Mesenchymal stem cell (in vitro differentiated cells and primary cell): ENCODE results near the gene UNC13A.

Source experiments
- DNase-seq: peaks from one replicate; pipeline ENCODE4 v3.0.0-alpha.2; 2013
- H2AFZ ChIP-seq: one replicate; pipeline ENCODE4 v1.6.1; 2013; ENCODE audit warnings: low read depth, mild to moderate bottlenecking, control low read depth, inconsistent platforms, low read length, moderate library complexity
- H2AK5ac ChIP-seq: 2 replicates; pipeline ENCODE4 v1.6.1; 2013; ENCODE audit warnings: low read length, moderate library complexity, mild to moderate bottlenecking, inconsistent platforms; ENCODE audit not compliant: severe bottlenecking
- H2BK120ac ChIP-seq: one replicate; pipeline ENCODE4 v1.6.1; 2013; ENCODE audit warnings: low read depth, mild to moderate bottlenecking, inconsistent platforms, low read length, moderate library complexity
- H2BK12ac ChIP-seq, 2 experiments: one replicate each; pipeline ENCODE4 v1.6.1; 2013; ENCODE audit warnings: inconsistent platforms in 2 of 2, low read length in 2 of 2, mild to moderate bottlenecking in 2 of 2, moderate library complexity in 2 of 2, control low read depth in 1 of 2
- H2BK15ac ChIP-seq: one replicate; pipeline ENCODE4 v1.6.1; 2013; ENCODE audit warnings: mild to moderate bottlenecking, low read depth, inconsistent platforms; ENCODE audit not compliant: poor library complexity, severe bottlenecking
- H2BK5ac ChIP-seq: 2 replicates; pipeline ENCODE4 v1.6.1; 2013; ENCODE audit warnings: low read depth, mild to moderate bottlenecking, low read length, control low read depth, inconsistent platforms; ENCODE audit not compliant: poor library complexity, severe bottlenecking
- H3K14ac ChIP-seq, 2 experiments: one replicate each; pipeline ENCODE4 v1.6.1; 2013; ENCODE audit warnings: inconsistent platforms in 2 of 2, low read length in 2 of 2, control low read depth in 1 of 2, mild to moderate bottlenecking in 1 of 2, moderate library complexity in 1 of 2
- H3K18ac ChIP-seq, 2 experiments: one replicate each; pipeline ENCODE4 v1.6.1; 2013; ENCODE audit warnings: inconsistent platforms in 2 of 2, low read length in 2 of 2, control low read depth in 1 of 2, low read depth in 1 of 2, mild to moderate bottlenecking in 1 of 2
- H3K23ac ChIP-seq, 2 experiments: one replicate each; pipeline ENCODE4 v1.6.1; 2013; ENCODE audit warnings: inconsistent platforms in 2 of 2, low read length in 2 of 2, mild to moderate bottlenecking in 2 of 2, moderate library complexity in 2 of 2, control low read depth in 1 of 2
- H3K27ac ChIP-seq: 2 replicates; pipeline ENCODE4 v1.5.1; 2013; ENCODE audit warnings: mild to moderate bottlenecking, moderate library complexity, low read length, control low read depth, inconsistent platforms; ENCODE audit not compliant: poor library complexity, severe bottlenecking
- H3K27me3 ChIP-seq, 2 experiments: 2 replicates each; pipeline versions ENCODE4 v1.6.1 to v1.7.0; 2013; ENCODE audit warnings: low read length in 2 of 2, mild to moderate bottlenecking in 2 of 2, moderate library complexity in 2 of 2, control low read depth in 1 of 2, inconsistent platforms in 1 of 2; ENCODE audit not compliant: control insufficient read depth in 1 of 2, insufficient read depth in 1 of 2
- H3K36me3 ChIP-seq, 2 experiments: 2 replicates each; pipeline versions ENCODE4 v1.6.1 to v1.7.0; 2013; ENCODE audit warnings: low read length in 2 of 2, control low read depth in 1 of 2, inconsistent platforms in 1 of 2, low read depth in 1 of 2, mild to moderate bottlenecking in 1 of 2; ENCODE audit not compliant: insufficient read depth in 2 of 2, control insufficient read depth in 1 of 2
- H3K4ac ChIP-seq, 2 experiments: one replicate each; pipeline ENCODE4 v1.6.1; 2013; ENCODE audit warnings: inconsistent platforms in 2 of 2, low read length in 2 of 2, mild to moderate bottlenecking in 2 of 2, moderate library complexity in 2 of 2, control low read depth in 1 of 2, low read depth in 1 of 2
- H3K4me1 ChIP-seq: 2 replicates; pipeline ENCODE4 v1.6.1; 2013; ENCODE audit warnings: low read depth, low read length, control low read depth; ENCODE audit not compliant: control insufficient read depth, insufficient read depth
- H3K4me2 ChIP-seq: 2 replicates; pipeline ENCODE4 v1.6.1; 2013; ENCODE audit warnings: low read length, mild to moderate bottlenecking, inconsistent platforms; ENCODE audit not compliant: poor library complexity, severe bottlenecking
- H3K4me3 ChIP-seq, 2 experiments: 2 replicates each; pipeline versions ENCODE4 v1.5.1 to v1.7.0; 2013; ENCODE audit warnings: low read length in 2 of 2, mild to moderate bottlenecking in 2 of 2, control low read depth in 1 of 2, low read depth in 1 of 2; ENCODE audit not compliant: insufficient read depth in 1 of 2
- H3K79me1 ChIP-seq: replicated peaks from 2 replicates; pipeline ENCODE4 v1.6.1; 2013; ENCODE audit warnings: mild to moderate bottlenecking, control low read depth, low read length, inconsistent platforms; ENCODE audit not compliant: poor library complexity, severe bottlenecking
- H3K9ac ChIP-seq: 2 replicates; pipeline ENCODE4 v1.7.0; 2013; ENCODE audit warnings: mild to moderate bottlenecking, low read length, moderate library complexity
- H3K9me3 ChIP-seq: 2 replicates; pipeline ENCODE4 v1.7.0; 2013; ENCODE audit warnings: mild to moderate bottlenecking, low read length; ENCODE audit not compliant: control insufficient read depth
- H4K8ac ChIP-seq: one replicate; pipeline ENCODE4 v1.6.1; 2013; ENCODE audit warnings: inconsistent platforms, mild to moderate bottlenecking, low read length, moderate library complexity
- H4K91ac ChIP-seq: one replicate; pipeline ENCODE4 v1.6.1; 2013; ENCODE audit warnings: mild to moderate bottlenecking, low read length, inconsistent platforms
- WGBS: methylation state at CpG from one replicate; pipeline ENCODE4 v1.1.7; 2013; ENCODE audit warnings: mixed read lengths; 5-methylcytosine and 5-hydroxymethylcytosine counted together

The UNC13A gene

GRCh38 chr19:17733127-17733526, 45.0 kb upstream of the UNC13A start:
- Histone ChIP-seq H3K18ac (no peak overlapping the region), H3K4me3 (no peak overlapping the region), H3K14ac (peak overlapping the region in 1 of 2 experiments; percentile 57), H3K27ac (no peak overlapping the region), H3K4me1 (peaks cover 7% of the 10 kb centered on the region), H2BK120ac (no peak overlapping the region), H2BK15ac (no peak overlapping the region), H3K4me2 (no peak overlapping the region), H3K9ac (no peak overlapping the region), H3K79me1 (peaks cover 42% of the 10 kb centered on the region), H3K9me3 (no peaks in the 10 kb centered on the region), H3K36me3 (peaks cover 62 to 72% of the 10 kb centered on the region in 2 experiments), H4K8ac (no peak overlapping the region), H3K23ac (no peak overlapping the region), H2AFZ (no peak overlapping the region), H3K27me3 (no peaks in the 10 kb centered on the region), H4K91ac (peak overlapping the region; percentile 58), H2AK5ac (no peak overlapping the region), H2BK12ac (no peak overlapping the region), H3K4ac (no peak overlapping the region), H2BK5ac (no peak overlapping the region)
- 98% methylated on average over 21 of the region's 22 CpGs for WGBS
- no peak for DNase-seq

GRCh38 chr19:17727843-17728242, 39.7 kb upstream of the UNC13A start:
- Histone ChIP-seq H3K9ac (no peak overlapping the region), H3K4ac (no peak overlapping the region), H3K4me1 (peaks cover 1% of the 10 kb centered on the region), H4K8ac (no peak overlapping the region), H2BK15ac (no peak overlapping the region), H2BK5ac (no peak overlapping the region), H3K4me3 (no peak overlapping the region), H3K4me2 (no peak overlapping the region), H2AFZ (no peak overlapping the region), H2BK12ac (no peak overlapping the region), H4K91ac (no peak overlapping the region), H3K79me1 (peaks cover 64% of the 10 kb centered on the region), H3K9me3 (no peaks in the 10 kb centered on the region), H2AK5ac (no peak overlapping the region), H3K23ac (no peak overlapping the region), H3K27ac (no peak overlapping the region), H3K14ac (no peak overlapping the region), H3K27me3 (no peaks in the 10 kb centered on the region), H3K36me3 (peaks cover 73 to 82% of the 10 kb centered on the region in 2 experiments), H2BK120ac (no peak overlapping the region), H3K18ac (no peak overlapping the region)
- DNase-seq: no peak
- WGBS: 98% methylated on average over 19 of the region's 19 CpGs

- 95% methylated on average over 62 of the region's 62 CpGs for WGBS
- Histone ChIP-seq H3K4ac (no peak overlapping the region), H2BK120ac (no peak overlapping the region), H3K14ac (no peak overlapping the region), H4K91ac (no peak overlapping the region), H3K23ac (no peak overlapping the region), H3K4me3 (no peak overlapping the region), H3K9ac (no peak overlapping the region), H2AFZ (no peak overlapping the region), H2AK5ac (no peak overlapping the region), H3K36me3 (peaks cover 73 to 79% of the 10 kb centered on the region in 2 experiments), H3K18ac (no peak overlapping the region), H3K4me2 (no peak overlapping the region), H4K8ac (no peak overlapping the region), H3K79me1 (peaks cover 62% of the 10 kb centered on the region), H3K27me3 (no peaks in the 10 kb centered on the region), H3K9me3 (no peaks in the 10 kb centered on the region), H2BK15ac (no peak overlapping the region), H2BK12ac (no peak overlapping the region), H3K27ac (no peak overlapping the region), H3K4me1 (no peaks in the 10 kb centered on the region), H2BK5ac (no peak overlapping the region)
- DNase-seq: no peak
These were observed 39.0 kb upstream of the UNC13A start for GRCh38 chr19:17726964-17727773.

GRCh38 chr19:17726136-17726741, 38.1 kb upstream of the UNC13A start:
- Histone ChIP-seq H2BK5ac (no peak overlapping the region), H3K23ac (no peak overlapping the region), H3K14ac (no peak overlapping the region), H2BK12ac (no peak overlapping the region), H2AK5ac (no peak overlapping the region), H3K4me2 (no peak overlapping the region), H3K27ac (no peak overlapping the region), H3K4me3 (peak overlapping the region in 1 of 2 experiments; percentile 40), H3K36me3 (peaks cover 68 to 87% of the 10 kb centered on the region in 2 experiments), H3K9me3 (no peaks in the 10 kb centered on the region), H4K8ac (no peak overlapping the region), H2BK120ac (no peak overlapping the region), H3K18ac (no peak overlapping the region), H2BK15ac (no peak overlapping the region), H3K27me3 (no peaks in the 10 kb centered on the region), H3K4me1 (peaks cover 8% of the 10 kb centered on the region), H3K4ac (no peak overlapping the region), H3K79me1 (peaks cover 69% of the 10 kb centered on the region), H3K9ac (no peak overlapping the region), H2AFZ (no peak overlapping the region), H4K91ac (no peak overlapping the region)
- DNase-seq: no peak
- 97% methylated on average over 59 of the region's 59 CpGs for WGBS
